Fibroblast of mammary gland (primary cell): ENCODE measurements around the gene TICAM1.
"Not testable (repeated sequence)": the region's sequence is repeated elsewhere in the genome, so short reads cannot be mapped to it uniquely, and the experiment has no call there.

Experiments
- DNase-seq: peaks from one replicate; pipeline ENCODE4 v3.0.0-alpha.2; 2010; ENCODE audit warnings: low read depth
- H3K4me3 ChIP-seq: 2 replicates; pipeline ENCODE4 v1.5.1; 2011; ENCODE audit warnings: low read depth, mild to moderate bottlenecking, low read length, moderate library complexity; ENCODE audit not compliant: control insufficient read depth
- CTCF ChIP-seq: conservative IDR thresholded peaks from 2 replicates; pipeline ENCODE4 v1.5.1; 2011; ENCODE audit warnings: low read depth, low read length, inconsistent platforms; ENCODE audit not compliant: control insufficient read depth, insufficient read depth

The TICAM1 gene

GRCh38 chr19:4839192-4839591 lies 7.7 kb upstream of the TICAM1 start:
- DNase-seq: no peak
- no peak for TF ChIP-seq CTCF
- no peak overlapping the region for H3K4me3 ChIP-seq

GRCh38 chr19:4832776-4833175 lies 1.3 kb upstream of the TICAM1 start:
- no peak for TF ChIP-seq CTCF
- no peak for DNase-seq
- no peak overlapping the region for H3K4me3 ChIP-seq

- peak overlapping the region; percentile 85 for H3K4me3 ChIP-seq
- DNase-seq: not testable (repeated sequence)
Observed at GRCh38 chr19:4831979-4832340, 448 bp upstream of the TICAM1 start.

- peak overlapping the region; percentile 85 for H3K4me3 ChIP-seq
- no peak for TF ChIP-seq CTCF
- no peak for DNase-seq
Observed at GRCh38 chr19:4830768-4831265, 695 bp downstream of the TICAM1 start.

DNA sequence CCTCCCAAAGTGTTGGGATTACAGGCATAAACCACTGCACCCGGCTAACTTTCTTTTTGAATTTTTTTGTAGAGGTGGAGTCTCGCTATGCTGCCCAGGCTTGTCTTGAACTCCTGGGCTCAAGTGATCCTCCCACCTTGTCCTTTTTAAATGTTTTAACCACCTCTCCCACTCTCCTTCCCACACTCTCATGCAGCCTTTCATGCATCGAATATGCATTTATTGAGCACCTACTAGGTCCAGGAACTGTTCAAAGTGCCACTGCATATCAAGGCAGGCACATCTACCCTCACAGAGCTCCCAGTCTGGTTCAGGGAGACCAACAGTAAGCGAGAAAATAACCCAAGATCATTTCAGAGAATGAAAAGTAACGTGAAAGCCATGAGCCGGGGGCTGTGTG lies 1.2 kb downstream of the TICAM1 start:
- DNase-seq: no peak
- no peak for TF ChIP-seq CTCF
- peak overlapping the region; percentile 85 for H3K4me3 ChIP-seq

DNA sequence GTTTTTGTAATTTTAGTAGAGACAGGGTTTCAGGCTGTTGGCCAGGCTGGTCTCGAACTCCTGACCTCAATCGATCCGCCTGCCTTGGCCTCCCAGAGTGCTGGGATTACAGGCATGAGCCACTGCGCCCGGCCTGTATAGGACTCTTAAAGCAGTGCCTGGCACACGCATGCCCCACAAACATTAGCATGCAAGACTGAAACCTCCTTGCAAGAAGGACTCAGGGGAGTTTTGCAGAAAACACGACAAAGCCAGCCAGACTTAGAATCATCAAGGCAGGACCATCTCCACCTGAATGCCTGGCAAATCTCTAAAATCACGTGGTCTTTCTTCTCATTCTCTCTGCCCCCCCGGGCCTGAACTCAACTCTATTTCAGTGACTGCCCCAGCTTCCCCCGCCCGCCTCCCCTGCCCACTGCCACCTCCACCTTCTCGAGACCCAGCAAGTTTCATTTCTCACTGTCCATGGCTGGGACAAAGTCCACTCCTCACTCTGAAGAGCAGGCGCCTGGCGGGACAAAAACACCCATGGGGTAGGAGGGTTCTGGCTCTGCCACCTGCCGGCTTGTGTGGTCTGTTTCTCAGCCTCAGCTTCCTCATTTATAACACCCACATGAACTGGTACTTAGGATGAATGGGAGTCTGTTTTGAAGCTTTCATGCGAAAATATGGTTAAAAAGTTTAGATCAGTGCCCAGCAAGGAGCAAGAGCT lies 2.4 kb downstream of the TICAM1 start:
- H3K4me3 ChIP-seq: no peak overlapping the region
- TF ChIP-seq CTCF: no peak
- no peak for DNase-seq

DNA sequence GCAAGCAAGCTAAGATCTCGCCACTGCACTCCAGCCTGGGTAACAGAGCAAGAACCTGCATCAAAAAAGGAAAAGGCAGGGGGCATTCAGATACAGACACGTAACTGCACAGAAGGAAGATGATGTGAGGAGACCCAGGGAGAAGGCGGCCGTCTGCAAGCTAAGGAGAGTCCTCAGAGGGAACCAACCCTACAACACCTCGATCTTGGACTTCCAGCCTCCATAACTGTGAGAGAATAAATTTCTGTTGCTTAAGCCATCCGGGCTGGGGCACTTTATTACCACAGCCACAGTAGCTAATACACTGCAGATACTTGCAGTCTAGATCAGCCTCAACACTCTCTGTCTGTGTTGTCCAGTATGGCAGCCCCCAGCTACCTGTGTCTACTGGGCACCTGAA lies 7.9 kb downstream of the TICAM1 start:
- no peak overlapping the region for H3K4me3 ChIP-seq
- DNase-seq: no peak
- no peak for TF ChIP-seq CTCF

- DNase-seq, H3K4me3 ChIP-seq: not testable (repeated sequence)
Observed at GRCh38 chr19:4822354-4822753, 9.2 kb downstream of the TICAM1 start.
